Measurements from ENCODE around the gene DHPS. TPM values are rescaled to one million over a fixed set of nuclear protein-coding genes. Genes with fewer than 3 reads are reported as not detected.
"Not testable (repeated sequence)": the region's sequence is repeated elsewhere in the genome, so short reads cannot be mapped to it uniquely, and the experiment has no call there.

Gene DHPS
- total RNA-seq, 1 donor from 2014 or later, result 134 TPM

- no peak overlapping the region for H3K27ac Mint-ChIP-seq
- peaks cover 52% of the 10 kb centered on the region for H3K36me3 Mint-ChIP-seq (ENCODE audit: low read depth)
- no peaks in the 10 kb centered on the region for H3K4me1 Mint-ChIP-seq (ENCODE audit: low read depth)
- H3K27me3 Mint-ChIP-seq (ENCODE audit: low read depth), result no peaks in the 10 kb centered on the region
- intact Hi-C loops (cut with micrococcal nuclease), result no loop called here
- H3K9me3 Mint-ChIP-seq, result no peaks in the 10 kb centered on the region
- no peak for DNase-seq (ENCODE audit: low spot score)
- no peak overlapping the region for H3K4me3 Mint-ChIP-seq (ENCODE audit: low read depth)
These were observed 34.6 kb downstream of the DHPS start for GRCh38 chr19:12647047-12647446.

GRCh38 chr19:12646551-12646950, 35.1 kb downstream of the DHPS start:
- no peaks in the 10 kb centered on the region for H3K27me3 Mint-ChIP-seq (ENCODE audit: low read depth)
- intact Hi-C loops (cut with micrococcal nuclease), result no loop called here
- H3K36me3 Mint-ChIP-seq (ENCODE audit: low read depth), result peaks cover 47% of the 10 kb centered on the region
- no peaks in the 10 kb centered on the region for H3K4me1 Mint-ChIP-seq (ENCODE audit: low read depth)
- no peak for DNase-seq (ENCODE audit: low spot score)
- no peaks in the 10 kb centered on the region for H3K9me3 Mint-ChIP-seq
- peak overlapping the region; percentile 5 for H3K27ac Mint-ChIP-seq
- H3K4me3 Mint-ChIP-seq (ENCODE audit: low read depth), result no peak overlapping the region

GRCh38 chr19:12643716-12644115, 38.0 kb downstream of the DHPS start:
- H3K4me3 Mint-ChIP-seq (ENCODE audit: low read depth); H3K27me3 Mint-ChIP-seq (ENCODE audit: low read depth); H3K27ac Mint-ChIP-seq; DNase-seq (ENCODE audit: low spot score); H3K9me3 Mint-ChIP-seq; H3K4me1 Mint-ChIP-seq (ENCODE audit: low read depth); intact Hi-C loops (cut with micrococcal nuclease): not testable (repeated sequence)
- H3K36me3 Mint-ChIP-seq (ENCODE audit: low read depth), result peaks cover 34% of the 10 kb centered on the region

GRCh38 chr19:12642506-12642905, 39.2 kb downstream of the DHPS start:
- no peak for DNase-seq (ENCODE audit: low spot score)
- intact Hi-C loops (cut with micrococcal nuclease), result no loop called here
- Mint-ChIP-seq H3K4me1 (ENCODE audit: low read depth) (peaks cover 7% of the 10 kb centered on the region), H3K27ac (no peak overlapping the region), H3K9me3 (no peaks in the 10 kb centered on the region), H3K36me3 (ENCODE audit: low read depth) (peaks cover 27% of the 10 kb centered on the region), H3K27me3 (ENCODE audit: low read depth) (no peaks in the 10 kb centered on the region), H3K4me3 (ENCODE audit: low read depth) (no peak overlapping the region)

- intact Hi-C loops (cut with micrococcal nuclease), result no loop called here
- Mint-ChIP-seq H3K27ac (no peak overlapping the region), H3K4me3 (ENCODE audit: low read depth) (no peak overlapping the region), H3K9me3 (no peaks in the 10 kb centered on the region), H3K36me3 (ENCODE audit: low read depth) (peaks cover 22% of the 10 kb centered on the region), H3K4me1 (ENCODE audit: low read depth) (peaks cover 7% of the 10 kb centered on the region), H3K27me3 (ENCODE audit: low read depth) (no peaks in the 10 kb centered on the region)
- DNase-seq (ENCODE audit: low spot score), result no peak
These were observed 40.2 kb downstream of the DHPS start for GRCh38 chr19:12641456-12641855.

GRCh38 chr19:12639901-12640613, 41.6 kb downstream of the DHPS start:
- H3K27ac Mint-ChIP-seq, result peak overlapping the region; percentile 78
- peaks cover 20% of the 10 kb centered on the region for H3K36me3 Mint-ChIP-seq (ENCODE audit: low read depth)
- H3K4me3 Mint-ChIP-seq (ENCODE audit: low read depth), result peak overlapping the region; percentile 63
- DNase-seq (ENCODE audit: low spot score), result peak; percentile 79
- H3K4me1 Mint-ChIP-seq (ENCODE audit: low read depth), result peaks cover 8% of the 10 kb centered on the region
- H3K9me3 Mint-ChIP-seq, result no peaks in the 10 kb centered on the region
- no peaks in the 10 kb centered on the region for H3K27me3 Mint-ChIP-seq (ENCODE audit: low read depth)
- intact Hi-C loops (cut with micrococcal nuclease), result loop anchor here (1.0 kb wide), 2 partner anchors 29 to 36 kb away; a partner anchor contains a TSS

- H3K4me1 Mint-ChIP-seq (ENCODE audit: low read depth), result peaks cover 8% of the 10 kb centered on the region
- no peak overlapping the region for H3K4me3 Mint-ChIP-seq (ENCODE audit: low read depth)
- H3K27ac Mint-ChIP-seq, result no peak overlapping the region
- peaks cover 6% of the 10 kb centered on the region for H3K9me3 Mint-ChIP-seq
- H3K27me3 Mint-ChIP-seq (ENCODE audit: low read depth), result no peaks in the 10 kb centered on the region
- peaks cover 23% of the 10 kb centered on the region for H3K36me3 Mint-ChIP-seq (ENCODE audit: low read depth)
- DNase-seq (ENCODE audit: low spot score), result no peak
- intact Hi-C loops (cut with micrococcal nuclease), result no loop called here
These were observed 43.0 kb downstream of the DHPS start for GRCh38 chr19:12638611-12639182.

GRCh38 chr19:12636631-12637030, 45.0 kb downstream of the DHPS start:
- no peak for DNase-seq (ENCODE audit: low spot score)
- Mint-ChIP-seq H3K27me3 (ENCODE audit: low read depth) (no peaks in the 10 kb centered on the region), H3K27ac (no peak overlapping the region), H3K4me1 (ENCODE audit: low read depth) (peaks cover 8% of the 10 kb centered on the region), H3K9me3 (peaks cover 13% of the 10 kb centered on the region), H3K36me3 (ENCODE audit: low read depth) (peaks cover 35% of the 10 kb centered on the region), H3K4me3 (ENCODE audit: low read depth) (no peak overlapping the region)
- intact Hi-C loops (cut with micrococcal nuclease), result no loop called here

- intact Hi-C loops (cut with micrococcal nuclease), result no loop called here
- peaks cover 79% of the 10 kb centered on the region for H3K36me3 Mint-ChIP-seq (ENCODE audit: low read depth)
- no peaks in the 10 kb centered on the region for H3K4me1 Mint-ChIP-seq (ENCODE audit: low read depth)
These were observed 52.5 kb downstream of the DHPS start for GRCh38 chr19:12629215-12629614.

GRCh38 chr19:12628040-12629022, 53.3 kb downstream of the DHPS start:
- no peak for DNase-seq (ENCODE audit: low spot score)
- intact Hi-C loops (cut with micrococcal nuclease), result no loop called here
- H3K27ac Mint-ChIP-seq, result no peak overlapping the region
- H3K36me3 Mint-ChIP-seq (ENCODE audit: low read depth), result peaks cover 77% of the 10 kb centered on the region
- H3K9me3 Mint-ChIP-seq, result peaks cover 35% of the 10 kb centered on the region
- no peaks in the 10 kb centered on the region for H3K27me3 Mint-ChIP-seq (ENCODE audit: low read depth)
- no peaks in the 10 kb centered on the region for H3K4me1 Mint-ChIP-seq (ENCODE audit: low read depth)
- no peak overlapping the region for H3K4me3 Mint-ChIP-seq (ENCODE audit: low read depth)

More at GRCh38 chr19:12629215-12629614, 52.5 kb downstream of the DHPS start:
- Mint-ChIP-seq H3K4me3 (ENCODE audit: low read depth) (no peak overlapping the region), H3K27me3 (ENCODE audit: low read depth) (no peaks in the 10 kb centered on the region), H3K9me3 (peaks cover 44% of the 10 kb centered on the region), H3K27ac (no peak overlapping the region)
- DNase-seq (ENCODE audit: low spot score), result no peak

- H3K4me3 Mint-ChIP-seq (ENCODE audit: low read depth), result no peak overlapping the region
- peaks cover 77% of the 10 kb centered on the region for H3K36me3 Mint-ChIP-seq (ENCODE audit: low read depth)
- no peak overlapping the region for H3K27ac Mint-ChIP-seq
- DNase-seq (ENCODE audit: low spot score), result no peak
- intact Hi-C loops (cut with micrococcal nuclease), result no loop called here
- H3K9me3 Mint-ChIP-seq, result peaks cover 32% of the 10 kb centered on the region
- H3K27me3 Mint-ChIP-seq (ENCODE audit: low read depth), result no peaks in the 10 kb centered on the region
- H3K4me1 Mint-ChIP-seq (ENCODE audit: low read depth), result no peaks in the 10 kb centered on the region
These were observed 54.7 kb downstream of the DHPS start for GRCh38 chr19:12626958-12627357.

Data from activated T-helper 2 cell treated with anti-CD3 and anti-CD28 coated beads, Interferon-gamma antibody, Interleukin-2, Interleukin-4, amounts not matched to agents 10 μg/mL and 5 μg/mL and 100 μg/mL, durations not matched to agents 14 hours and 24 hours and 36 hours (primary cell).